Measurements from ENCODE around the gene WEE1.

The WEE1 gene

GRCh38 chr11:9567401-9567800 lies 6.1 kb upstream of the WEE1 start:
- DNase-seq, result no peak

- no peak for DNase-seq
Observed at GRCh38 chr11:9568161-9568853, 5.2 kb upstream of the WEE1 start.

- DNase-seq, result no peak
Observed at GRCh38 chr11:9568854-9569587, 4.4 kb upstream of the WEE1 start.

- DNase-seq, result no peak
Observed at GRCh38 chr11:9569588-9570164, 3.8 kb upstream of the WEE1 start.

- no peak for DNase-seq
Observed at GRCh38 chr11:9570313-9571025, 3.0 kb upstream of the WEE1 start.

GRCh38 chr11:9571071-9571762 lies 2.3 kb upstream of the WEE1 start:
- no peak for DNase-seq

GRCh38 chr11:9571763-9572115 lies 1.7 kb upstream of the WEE1 start:
- no peak for DNase-seq

- no peak for DNase-seq
Observed at GRCh38 chr11:9573775-9574621, 528 bp downstream of the WEE1 start.

- DNase-seq, result no peak
Observed at GRCh38 chr11:9574622-9575259, 1.3 kb downstream of the WEE1 start.

GRCh38 chr11:9575260-9576240 lies 2.1 kb downstream of the WEE1 start:
- peak; percentile 45 for DNase-seq

- no peak for DNase-seq
Observed at GRCh38 chr11:9576701-9577381, 3.4 kb downstream of the WEE1 start.

- no peak for DNase-seq
Observed at GRCh38 chr11:9577556-9577955, 4.1 kb downstream of the WEE1 start.

- no peak for DNase-seq
Observed at GRCh38 chr11:9580894-9581293, 7.4 kb downstream of the WEE1 start.

- no peak for DNase-seq
Observed at GRCh38 chr11:9581556-9582161, 8.2 kb downstream of the WEE1 start.

GRCh38 chr11:9590717-9591116 lies 17.2 kb downstream of the WEE1 start:
- DNase-seq, result no peak

- no peak for DNase-seq
Observed at GRCh38 chr11:9594267-9595046, 21.0 kb downstream of the WEE1 start.

- DNase-seq, result no peak
Observed at GRCh38 chr11:9596926-9597464, 23.5 kb downstream of the WEE1 start.

GRCh38 chr11:9600166-9600565 lies 26.7 kb downstream of the WEE1 start:
- DNase-seq, result no peak

All from NCI-H1436 (cell line).